Fibroblast of the aortic adventitia (primary cell): ENCODE measurements around the gene SYNM. TPM values are rescaled to one million over a fixed set of nuclear protein-coding genes. Genes with fewer than 3 reads are reported as not detected.

Source experiments
- DNase-seq: peaks from one replicate; pipeline ENCODE4 v3.0.0-alpha.2; 2010; ENCODE audit warnings: low read depth
- H3K4me3 ChIP-seq: 2 replicates; pipeline ENCODE4 v1.5.1; 2011; ENCODE audit warnings: low read depth, mild to moderate bottlenecking, control low read depth, low read length, moderate library complexity
- total RNA-seq: library from RNA; depleted of rRNA; stranded (reverse); fragments of >200 nt; gene quantifications from 2 replicates; pipeline ENCODE4 v1.2.3, GENCODE V29; 2012; ENCODE audit warnings: low replicate concordance
- TF ChIP-seq, protein P1 (sequence below): IDR thresholded peaks from 2 replicates; pipeline ENCODE4 v1.5.1; 2011; ENCODE audit warnings: mild to moderate bottlenecking, low read length, control low read depth, inconsistent platforms; ENCODE audit not compliant: insufficient read depth

The SYNM gene
- total RNA-seq, 1 donor: 6.2 TPM

DNA sequence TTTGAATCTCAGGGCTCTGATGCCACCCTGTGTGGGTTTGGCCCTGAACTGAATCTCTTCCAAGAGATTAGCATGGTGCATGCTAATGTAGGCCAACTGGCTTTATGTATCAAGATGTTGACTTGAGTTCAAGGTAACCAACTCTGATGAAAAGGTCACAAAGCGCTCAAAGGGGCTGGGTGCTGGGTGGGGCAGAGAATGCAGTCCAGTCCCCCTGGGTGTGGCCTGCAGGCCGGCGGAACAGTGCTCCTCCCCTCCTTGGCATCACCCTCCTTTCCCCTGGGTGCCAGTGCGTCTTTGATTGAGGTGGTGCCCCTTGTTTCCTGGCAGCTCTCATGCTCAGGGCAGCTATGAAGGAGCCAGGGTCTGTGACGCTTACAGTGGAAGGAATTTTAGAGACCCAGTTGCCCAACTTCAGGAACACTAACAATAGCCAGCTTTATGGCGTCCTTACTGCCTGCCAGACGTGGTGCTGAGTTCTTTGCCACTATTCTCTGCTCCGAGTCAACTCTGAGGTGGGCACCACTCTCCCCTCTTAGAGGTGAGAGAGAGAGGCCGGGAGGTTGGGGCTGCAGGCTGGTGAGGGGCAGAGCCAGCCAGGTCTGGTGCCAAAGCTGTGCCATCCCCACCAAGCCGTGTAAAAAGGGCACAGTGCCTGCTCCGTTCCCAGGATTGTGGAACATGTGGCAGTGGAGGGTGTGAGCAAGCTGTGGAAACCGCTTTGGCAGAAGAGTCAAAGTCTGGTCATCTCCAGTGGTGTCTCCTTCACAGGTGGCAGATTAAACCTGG, 9.8 kb downstream of the SYNM start:
- TF ChIP-seq, protein P1, sequence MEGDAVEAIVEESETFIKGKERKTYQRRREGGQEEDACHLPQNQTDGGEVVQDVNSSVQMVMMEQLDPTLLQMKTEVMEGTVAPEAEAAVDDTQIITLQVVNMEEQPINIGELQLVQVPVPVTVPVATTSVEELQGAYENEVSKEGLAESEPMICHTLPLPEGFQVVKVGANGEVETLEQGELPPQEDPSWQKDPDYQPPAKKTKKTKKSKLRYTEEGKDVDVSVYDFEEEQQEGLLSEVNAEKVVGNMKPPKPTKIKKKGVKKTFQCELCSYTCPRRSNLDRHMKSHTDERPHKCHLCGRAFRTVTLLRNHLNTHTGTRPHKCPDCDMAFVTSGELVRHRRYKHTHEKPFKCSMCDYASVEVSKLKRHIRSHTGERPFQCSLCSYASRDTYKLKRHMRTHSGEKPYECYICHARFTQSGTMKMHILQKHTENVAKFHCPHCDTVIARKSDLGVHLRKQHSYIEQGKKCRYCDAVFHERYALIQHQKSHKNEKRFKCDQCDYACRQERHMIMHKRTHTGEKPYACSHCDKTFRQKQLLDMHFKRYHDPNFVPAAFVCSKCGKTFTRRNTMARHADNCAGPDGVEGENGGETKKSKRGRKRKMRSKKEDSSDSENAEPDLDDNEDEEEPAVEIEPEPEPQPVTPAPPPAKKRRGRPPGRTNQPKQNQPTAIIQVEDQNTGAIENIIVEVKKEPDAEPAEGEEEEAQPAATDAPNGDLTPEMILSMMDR: no peak
- no peak for DNase-seq
- no peak overlapping the region for H3K4me3 ChIP-seq

- DNase-seq: no peak
- TF ChIP-seq, protein P1: no peak
- H3K4me3 ChIP-seq: no peak overlapping the region
Observed at GRCh38 chr15:99115300-99116215, 10.7 kb downstream of the SYNM start.

DNA sequence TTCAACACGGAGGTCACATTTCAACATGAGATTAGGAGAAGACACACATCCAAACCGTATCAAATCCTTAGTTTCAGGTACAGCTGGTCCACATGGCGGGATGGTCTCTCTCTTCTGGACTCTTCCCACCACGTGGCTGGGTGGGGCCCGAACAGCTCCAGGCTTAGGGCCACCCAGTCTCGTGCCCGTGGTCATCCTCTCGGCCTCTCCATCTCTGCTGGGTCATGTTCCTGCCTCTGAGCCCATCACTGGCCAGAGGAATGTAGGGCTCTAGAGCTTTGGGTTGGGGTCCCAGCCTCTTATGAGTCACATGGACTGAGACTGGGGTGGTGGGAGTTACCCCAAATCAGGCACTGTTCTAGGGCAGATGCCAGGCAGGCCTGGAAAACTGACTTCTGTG, 12.2 kb downstream of the SYNM start:
- TF ChIP-seq, protein P1: no peak
- H3K4me3 ChIP-seq: no peak overlapping the region
- no peak for DNase-seq

GRCh38 chr15:99117563-99118257, 12.8 kb downstream of the SYNM start:
- no peak for DNase-seq
- no peak overlapping the region for H3K4me3 ChIP-seq
- TF ChIP-seq, protein P1: no peak

- no peak overlapping the region for H3K4me3 ChIP-seq
- TF ChIP-seq, protein P1: no peak
- DNase-seq: no peak
Observed at GRCh38 chr15:99118258-99118632, 13.4 kb downstream of the SYNM start.

GRCh38 chr15:99118801-99119546, 14.1 kb downstream of the SYNM start:
- no peak for DNase-seq
- H3K4me3 ChIP-seq: no peak overlapping the region
- TF ChIP-seq, protein P1: no peak
